Smooth muscle cell (in vitro differentiated cells): ENCODE results near the gene MRPL1. TPM values are rescaled to one million over a fixed set of nuclear protein-coding genes. Genes with fewer than 3 reads are reported as not detected.
"Not testable (repeated sequence)": the region's sequence is repeated elsewhere in the genome, so short reads cannot be mapped to it uniquely, and the experiment has no call there.

Experiments used
- DNase-seq: peaks from one replicate; lab custom pipeline; 2025; ENCODE audit not compliant: unreplicated experiment; lab: John Stamatoyannopoulos, UW
- H2AFZ ChIP-seq: fragments of 200-600 bp; sonication (generic); 2 replicates; pipeline ENCODE4 v1.6.0; 2016; ENCODE audit warnings: antibody characterized with exemption, low read depth, mild to moderate bottlenecking
- H3F3A ChIP-seq: fragments of 200-600 bp; sonication (generic); 2 replicates; pipeline ENCODE4 v1.6.0; 2017; ENCODE audit warnings: antibody characterized with exemption, low read depth
- H3K27ac ChIP-seq: fragments of 200-600 bp; sonication (generic); 2 replicates; pipeline ENCODE4 v1.5.1; 2016; ENCODE audit warnings: low read depth, mild to moderate bottlenecking
- H3K27me3 ChIP-seq: fragments of 200-600 bp; sonication (generic); 2 replicates; pipeline ENCODE4 v1.6.1; 2016; ENCODE audit warnings: low read depth, mild to moderate bottlenecking
- H3K36me3 ChIP-seq: fragments of 200-600 bp; sonication (generic); 2 replicates; pipeline ENCODE4 v1.5.1; 2016; ENCODE audit warnings: low read depth
- H3K4me1 ChIP-seq: fragments of 200-600 bp; sonication (generic); 2 replicates; pipeline ENCODE4 v1.5.1; 2016; ENCODE audit warnings: low read depth
- H3K4me2 ChIP-seq: fragments of 200-600 bp; sonication (generic); 2 replicates; pipeline ENCODE4 v1.6.0; 2016; ENCODE audit warnings: mild to moderate bottlenecking
- H3K4me3 ChIP-seq: fragments of 200-600 bp; sonication (generic); 2 replicates; pipeline ENCODE4 v1.5.1; 2016; ENCODE audit warnings: mild to moderate bottlenecking
- H3K79me2 ChIP-seq: fragments of 200-600 bp; sonication (generic); 2 replicates; pipeline ENCODE4 v1.6.0; 2016; ENCODE audit warnings: low read depth, mild to moderate bottlenecking
- H3K9ac ChIP-seq: fragments of 200-600 bp; sonication (generic); 2 replicates; pipeline ENCODE4 v1.6.0; 2016; ENCODE audit warnings: low read depth
- H3K9me3 ChIP-seq: fragments of 200-600 bp; sonication (generic); replicated peaks from 2 replicates; pipeline ENCODE4 v1.5.1; 2016; ENCODE audit warnings: low read depth
- H4K20me1 ChIP-seq: fragments of 200-600 bp; sonication (generic); 2 replicates; pipeline ENCODE4 v1.6.0; 2016; ENCODE audit warnings: low read depth
- CTCF ChIP-seq: fragments of 200-600 bp; sonication (generic); IDR thresholded peaks from 2 replicates; pipeline ENCODE4 v1.5.1; 2017; ENCODE audit warnings: borderline replicate concordance, mild to moderate bottlenecking, antibody characterized with exemption; ENCODE audit not compliant: insufficient read depth, poor library complexity, severe bottlenecking
- WGBS: methylation state at CpG from one replicate; pipeline ENCODE4 v1.1.7; 2016; ENCODE audit warnings: low lambda C conversion rate; 5-methylcytosine and 5-hydroxymethylcytosine counted together
- polyA plus RNA-seq: library from polyadenylated mRNA; unstranded; fragments of >200 nt; fragmentation: Nextera tagmentation; extraction: Ambion mirVana; gene quantifications from 2 replicates; pipeline ENCODE4 v1.2.1, GENCODE V29; 2016
- total RNA-seq: library from RNA; depleted of rRNA; stranded (reverse); fragments of >200 nt; gene quantifications from 2 replicates; pipeline ENCODE4 v1.2.3, GENCODE V29; 2014

The MRPL1 gene
- total and polyA plus RNA-seq, 2 experiments from 2014 or later = 20.2 to 31.6 TPM

- TF ChIP-seq CTCF = no peak
- Histone ChIP-seq H2AFZ (no peak overlapping the region), H3K27ac (peak overlapping the region; percentile 75), H3K79me2 (no peaks in the 10 kb centered on the region), H3K36me3 (peaks cover 7% of the 10 kb centered on the region), H3K9me3 (peaks cover 9% of the 10 kb centered on the region), H3K27me3 (no peaks in the 10 kb centered on the region), H3K4me1 (no peaks in the 10 kb centered on the region), H3K4me3 (no peak overlapping the region), H3F3A (peaks cover 7% of the 10 kb centered on the region), H3K4me2 (no peak overlapping the region), H3K9ac (no peak overlapping the region), H4K20me1 (no peaks in the 10 kb centered on the region)
- WGBS = 87% methylated on average over 7 of the region's 7 CpGs
- no peak for DNase-seq
Measured at GRCh38 chr4:77930154-77930639, 67.6 kb downstream of the MRPL1 start.

DNA sequence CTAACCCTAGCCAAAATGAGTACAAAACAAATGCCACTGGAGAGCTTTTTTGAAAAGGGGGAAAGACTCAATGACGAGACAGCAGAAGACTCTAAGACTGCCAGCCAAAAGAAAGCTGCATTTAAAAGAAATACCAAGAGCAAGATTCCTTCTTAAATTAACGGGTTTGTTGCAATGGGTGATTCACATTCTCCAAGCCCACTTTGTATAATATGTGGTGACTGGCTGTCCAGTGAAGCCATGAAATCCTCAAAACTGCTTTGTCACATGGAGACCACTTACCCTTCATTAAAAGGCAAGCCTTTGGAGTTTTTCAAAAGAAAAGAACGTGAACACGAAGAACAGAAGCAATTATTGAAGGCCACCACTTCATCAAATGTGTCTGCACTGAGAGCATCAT lies 68.2 kb downstream of the MRPL1 start:
- no peak overlapping the region for H2AFZ ChIP-seq
- H4K20me1 ChIP-seq = no peaks in the 10 kb centered on the region
- H3K4me2 ChIP-seq = peak overlapping the region; percentile 32
- no peaks in the 10 kb centered on the region for H3K4me1 ChIP-seq
- H3K79me2 ChIP-seq = no peaks in the 10 kb centered on the region
- no peaks in the 10 kb centered on the region for H3K27me3 ChIP-seq
- no peak overlapping the region for H3K4me3 ChIP-seq
- peak overlapping the region; percentile 78 for H3K9ac ChIP-seq
- H3K27ac ChIP-seq = peak overlapping the region; percentile 75
- DNase-seq = no peak
- no peak for TF ChIP-seq CTCF
- peaks cover 3% of the 10 kb centered on the region for H3K9me3 ChIP-seq
- peaks cover 2% of the 10 kb centered on the region for H3K36me3 ChIP-seq
- 57% methylated on average over 4 of the region's 4 CpGs for WGBS
- peaks cover 7% of the 10 kb centered on the region for H3F3A ChIP-seq

GRCh38 chr4:77931452-77932135 lies 69.0 kb downstream of the MRPL1 start:
- 64% methylated on average over 9 of the region's 9 CpGs for WGBS
- H3F3A ChIP-seq = peaks cover 7% of the 10 kb centered on the region
- H4K20me1 ChIP-seq = no peaks in the 10 kb centered on the region
- H3K27ac ChIP-seq = peak overlapping the region; percentile 75
- no peaks in the 10 kb centered on the region for H3K9me3 ChIP-seq
- H3K4me3 ChIP-seq = no peak overlapping the region
- peak overlapping the region; percentile 78 for H3K9ac ChIP-seq
- H3K36me3 ChIP-seq = no peaks in the 10 kb centered on the region
- H3K4me1 ChIP-seq = no peaks in the 10 kb centered on the region
- TF ChIP-seq CTCF = no peak
- no peak overlapping the region for H2AFZ ChIP-seq
- no peaks in the 10 kb centered on the region for H3K79me2 ChIP-seq
- no peaks in the 10 kb centered on the region for H3K27me3 ChIP-seq
- DNase-seq = no peak
- H3K4me2 ChIP-seq = peak overlapping the region; percentile 32

GRCh38 chr4:77938560-77938959 lies 75.9 kb downstream of the MRPL1 start:
- 41% methylated on average over 1 of the region's 1 CpG for WGBS
- no peak overlapping the region for H3K9ac ChIP-seq
- no peaks in the 10 kb centered on the region for H3K4me1 ChIP-seq
- no peak for TF ChIP-seq CTCF
- H3K27me3 ChIP-seq = no peaks in the 10 kb centered on the region
- H3K79me2 ChIP-seq = peaks cover 3% of the 10 kb centered on the region
- H3K4me2 ChIP-seq = no peak overlapping the region
- no peaks in the 10 kb centered on the region for H3K9me3 ChIP-seq
- no peak for DNase-seq
- no peak overlapping the region for H2AFZ ChIP-seq
- no peaks in the 10 kb centered on the region for H4K20me1 ChIP-seq
- H3K4me3 ChIP-seq = no peak overlapping the region
- H3K27ac ChIP-seq = no peak overlapping the region
- H3K36me3 ChIP-seq = peaks cover 8% of the 10 kb centered on the region
- H3F3A ChIP-seq = no peaks in the 10 kb centered on the region

GRCh38 chr4:77945929-77946328 lies 83.3 kb downstream of the MRPL1 start:
- H3K27me3 ChIP-seq, H3K4me1 ChIP-seq, H3F3A ChIP-seq, H3K9ac ChIP-seq, H3K79me2 ChIP-seq, H3K4me2 ChIP-seq, H2AFZ ChIP-seq, H3K9me3 ChIP-seq, H3K27ac ChIP-seq, H4K20me1 ChIP-seq, DNase-seq, H3K4me3 ChIP-seq: not testable (repeated sequence)
- H3K36me3 ChIP-seq = peaks cover 13% of the 10 kb centered on the region
- WGBS = 100% methylated on average over 10 of the region's 10 CpGs
